Measurements from ENCODE around the gene TMC3. TPM values are rescaled to one million over a fixed set of nuclear protein-coding genes. Genes with fewer than 3 reads are reported as not detected.

Gene TMC3
- total RNA-seq, result not detected in 2 replicates

DNA sequence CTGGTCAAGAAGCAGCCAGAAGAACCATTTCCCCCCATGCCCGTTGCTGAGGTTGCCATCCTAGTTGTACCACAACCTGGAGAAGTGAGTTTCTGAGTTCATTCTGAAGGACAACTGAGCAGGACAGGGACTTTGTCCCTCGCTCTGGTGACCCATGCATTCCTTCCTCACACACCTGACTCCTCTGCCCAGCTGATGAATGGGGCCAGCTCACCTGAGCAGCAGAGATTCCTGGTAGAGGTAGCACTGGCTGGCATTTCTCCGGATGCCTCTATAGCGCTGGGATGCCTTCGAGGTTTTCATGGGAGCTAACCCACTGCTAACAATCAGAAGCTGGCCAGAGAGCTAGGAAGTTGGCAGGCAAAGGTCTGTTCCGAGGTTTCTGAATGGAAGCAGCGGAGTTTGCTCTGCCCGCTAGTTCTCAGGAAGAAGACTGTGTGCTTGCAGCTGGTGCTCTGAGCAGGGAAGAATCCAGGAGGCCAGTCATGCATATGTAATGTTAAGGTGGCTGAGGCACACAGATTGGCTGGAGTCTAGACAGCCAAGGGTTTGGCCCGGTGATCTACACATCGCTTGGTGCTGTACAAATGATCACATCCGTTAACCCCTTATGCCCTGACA is at the start of gene TMC3:
Gene TMC3 (minus strand): TSS at position 439 of the 621 bp plus-strand sequence. CDS start 136 bp downstream, at position 303.

DNA sequence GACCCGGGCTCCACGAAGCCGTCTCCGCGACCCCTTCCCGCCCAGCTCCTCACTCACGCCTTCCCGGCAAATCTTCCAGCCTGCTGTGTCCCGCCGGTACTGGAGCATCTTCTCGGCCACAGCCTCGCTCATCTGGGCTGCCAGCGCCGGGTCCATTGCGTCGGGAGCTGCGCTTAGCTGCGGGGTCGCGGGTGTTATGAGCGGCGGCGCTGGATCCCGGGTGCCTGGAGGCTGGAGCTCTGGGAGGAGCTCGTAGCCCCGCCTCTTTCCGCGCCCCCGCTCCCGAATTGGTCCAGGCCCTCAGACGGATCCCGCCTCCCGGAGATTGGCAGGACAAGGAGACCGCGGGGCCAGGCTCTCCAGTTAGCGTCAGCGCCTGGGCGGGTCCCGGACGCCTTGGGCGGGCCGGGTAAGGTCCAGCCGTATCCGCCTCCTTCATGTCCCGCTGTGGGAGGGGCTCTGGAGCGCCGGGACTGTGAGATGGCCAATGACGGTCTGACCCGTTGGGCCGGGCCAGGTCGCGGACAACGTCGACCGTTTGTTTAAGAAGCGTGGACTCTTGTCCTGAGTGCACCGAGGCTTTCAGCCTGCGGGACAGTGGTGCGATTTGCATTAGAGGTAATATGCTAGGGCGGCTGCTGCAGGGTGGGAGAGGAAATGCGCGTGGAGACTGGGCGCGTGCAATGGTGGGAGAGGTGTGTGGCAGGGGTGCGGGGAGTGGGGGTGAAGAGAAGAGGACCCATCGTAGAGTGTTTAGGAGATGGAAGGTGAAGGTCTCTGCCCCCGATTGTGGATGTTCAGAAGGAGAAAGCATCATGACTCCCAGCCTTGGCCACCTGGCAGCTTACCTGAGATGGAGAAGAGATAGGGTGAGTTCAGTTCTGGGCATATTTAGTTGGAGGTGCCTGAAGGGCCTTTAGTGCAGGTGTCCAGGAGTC is 49.8 kb downstream of the TMC3 start, which contains the start of gene STARD5:
Gene STARD5 (minus strand): TSS at position 198 of the 938 bp plus-strand sequence. CDS start 42 bp downstream, at position 156.

Other genes with a start within 250 kb of the TMC3 start
- not detected in 2 replicates for gene CFAP161, start 239.9 kb downstream of the TMC3 start, total RNA-seq
- not detected in 2 replicates for gene IL16, start 177.3 kb downstream of the TMC3 start, total RNA-seq
- gene STARD5, start 50.1 kb downstream of the TMC3 start, total RNA-seq, result 17.0 and 18.7 TPM in 2 replicates

Measured in hair follicular keratinocyte (primary cell).